Stimulated activated CD8-positive, alpha-beta memory T cell treated with anti-CD3 and anti-CD28 coated beads, Interleukin-12 subunit alpha, Interleukin-12 subunit beta, amount 100 ng/mL, for 4 hours (primary cell): ENCODE measurements around the gene RTCA.
"Not testable (repeated sequence)": the region's sequence is repeated elsewhere in the genome, so short reads cannot be mapped to it uniquely, and the experiment has no call there.

Experiments
- DNase-seq: peaks from one replicate; pipeline ENCODE4 v3.0.0-alpha.2; 2020; ENCODE audit warnings: low read depth

The RTCA gene

GRCh38 chr1:100261686-100262085 lies 4.3 kb upstream of the RTCA start:
- DNase-seq = no peak

- DNase-seq = not testable (repeated sequence)
Observed at GRCh38 chr1:100264081-100264480, 1.9 kb upstream of the RTCA start.

GRCh38 chr1:100265562-100265930 lies 470 bp upstream of the RTCA start:
- DNase-seq = no peak

GRCh38 chr1:100266741-100267140 lies 725 bp downstream of the RTCA start:
- DNase-seq = no peak

- no peak for DNase-seq
Observed at GRCh38 chr1:100267284-100267683, 1.3 kb downstream of the RTCA start.

DNA sequence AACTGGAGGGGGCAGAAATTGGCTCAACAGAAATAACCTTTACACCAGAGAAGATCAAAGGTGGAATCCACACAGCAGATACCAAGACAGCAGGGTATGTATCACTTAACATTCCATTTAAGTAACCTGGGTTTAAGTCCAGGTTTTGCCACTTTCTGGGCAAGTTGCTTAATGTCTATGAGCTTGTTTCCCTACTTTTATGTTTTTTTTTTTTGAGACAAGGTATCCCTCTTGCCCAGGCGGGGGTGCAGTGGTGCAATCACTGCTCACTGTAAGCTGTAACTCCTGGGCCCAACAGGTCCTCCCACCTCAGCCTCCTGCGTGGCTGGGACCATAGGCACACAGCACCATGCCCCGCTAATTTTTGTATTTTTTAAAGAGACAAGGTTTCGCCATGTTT lies 2.2 kb downstream of the RTCA start:
- no peak for DNase-seq

DNA sequence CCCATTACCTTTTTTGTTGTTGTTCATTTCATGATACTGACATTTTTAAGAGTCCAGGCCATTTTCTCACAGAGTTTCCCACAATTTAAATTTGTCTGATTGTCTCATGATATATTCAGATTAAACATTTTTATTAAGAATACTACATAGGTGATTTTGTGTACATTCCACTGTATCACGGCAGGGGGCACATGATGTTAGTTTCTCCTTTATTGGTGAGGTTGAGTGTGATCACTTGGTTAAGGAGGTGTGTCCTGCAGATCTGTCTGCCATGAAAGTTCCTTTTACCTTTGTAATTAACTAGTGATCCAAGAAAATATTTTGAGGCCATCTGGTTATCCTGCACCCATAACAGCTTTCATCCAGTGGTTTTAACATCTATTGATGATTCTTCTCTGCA lies 11.8 kb downstream of the RTCA start:
- no peak for DNase-seq

- DNase-seq = no peak
Observed at GRCh38 chr1:100279358-100279923, 13.4 kb downstream of the RTCA start.

DNA sequence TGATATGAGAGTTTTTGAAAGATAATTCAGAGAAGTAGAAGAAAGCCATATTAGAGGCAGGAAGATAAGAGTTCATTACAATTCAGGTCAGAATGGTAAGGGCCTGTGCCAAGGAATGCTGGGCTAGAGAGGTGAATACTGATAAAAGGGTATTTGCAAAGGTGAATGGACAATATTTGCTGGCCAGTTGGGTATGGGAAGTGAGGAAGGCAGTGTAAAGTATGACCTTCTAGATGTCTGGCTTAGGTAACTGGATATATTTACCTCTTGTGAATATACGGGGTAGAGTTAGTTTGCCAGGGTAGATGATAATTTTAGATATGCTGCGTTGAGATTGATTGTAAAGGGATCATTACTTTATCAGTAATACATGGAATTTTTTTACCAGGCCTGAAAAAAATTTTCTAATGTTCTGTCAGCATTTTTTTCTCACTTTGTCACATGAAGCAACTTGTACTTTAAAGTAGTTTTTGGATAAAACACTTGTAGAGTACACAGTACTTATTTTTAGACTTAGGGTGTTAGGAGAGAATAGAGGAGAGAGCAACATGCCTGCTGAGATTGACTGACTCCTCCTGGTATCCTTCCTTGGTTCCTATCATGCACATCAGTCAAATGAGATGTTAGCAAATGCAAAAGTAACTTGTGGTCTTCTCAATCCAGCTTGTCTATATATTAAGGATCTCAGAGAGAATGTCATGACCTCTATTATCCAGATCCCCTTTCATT lies 14.1 kb downstream of the RTCA start:
- DNase-seq = no peak

DNA sequence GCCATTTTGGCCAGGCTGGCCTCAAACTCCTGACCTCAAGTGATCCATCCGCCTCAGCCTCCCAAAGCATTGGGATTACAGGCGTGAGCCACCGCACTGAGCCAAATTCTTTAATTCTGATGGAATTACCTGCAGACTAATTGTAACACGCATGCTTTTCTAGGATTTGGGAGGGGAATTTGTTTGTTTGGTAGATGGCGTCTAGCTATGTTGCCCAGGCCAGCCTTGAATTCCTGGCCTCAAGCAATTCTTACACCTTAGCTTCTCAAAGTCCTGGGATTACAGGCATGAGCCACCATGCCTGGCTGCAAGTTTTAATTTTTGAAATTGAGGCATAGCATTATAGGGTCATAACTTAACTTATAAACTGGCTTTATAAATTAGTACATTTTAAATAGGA lies 18.6 kb downstream of the RTCA start:
- no peak for DNase-seq

DNA sequence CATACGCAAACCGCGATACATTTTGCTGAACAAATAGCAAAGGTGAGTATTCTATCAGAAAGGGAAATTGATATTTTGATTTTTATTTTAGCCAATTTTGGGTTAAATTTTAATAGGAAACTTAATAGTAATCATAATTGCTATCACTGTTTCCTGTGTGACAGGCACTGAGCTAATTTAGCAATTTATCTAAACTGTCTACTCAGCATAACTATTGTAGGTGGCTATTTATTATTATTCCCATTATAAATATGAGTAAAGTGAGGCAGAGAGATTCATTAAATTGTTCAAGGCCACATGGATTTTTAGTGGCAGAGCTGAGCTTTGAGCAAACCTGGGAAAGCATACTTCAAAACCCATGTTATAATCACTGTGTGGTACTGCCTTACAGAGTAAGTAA lies 21.1 kb downstream of the RTCA start:
- DNase-seq = no peak

- no peak for DNase-seq
Observed at GRCh38 chr1:100290291-100290690, 24.3 kb downstream of the RTCA start.

DNA sequence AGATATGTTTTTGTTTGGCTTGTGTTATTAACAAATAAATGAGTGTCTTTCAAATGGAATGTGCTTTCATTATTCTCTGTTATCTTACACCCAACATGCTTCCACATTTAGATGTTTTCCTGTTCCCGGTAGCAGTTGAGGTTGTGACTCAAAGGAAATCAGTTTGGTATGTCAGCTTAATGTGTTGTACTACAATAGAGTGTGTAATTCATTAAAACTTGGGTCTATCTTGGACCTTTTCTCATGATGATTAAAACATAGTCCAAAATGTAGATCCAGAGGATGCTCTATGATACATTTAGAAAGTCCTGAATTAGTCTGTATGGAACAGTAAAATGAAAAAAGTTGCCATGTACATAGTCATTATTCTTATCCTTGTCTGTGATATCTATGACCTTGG lies 26.7 kb downstream of the RTCA start:
- no peak for DNase-seq

DNA sequence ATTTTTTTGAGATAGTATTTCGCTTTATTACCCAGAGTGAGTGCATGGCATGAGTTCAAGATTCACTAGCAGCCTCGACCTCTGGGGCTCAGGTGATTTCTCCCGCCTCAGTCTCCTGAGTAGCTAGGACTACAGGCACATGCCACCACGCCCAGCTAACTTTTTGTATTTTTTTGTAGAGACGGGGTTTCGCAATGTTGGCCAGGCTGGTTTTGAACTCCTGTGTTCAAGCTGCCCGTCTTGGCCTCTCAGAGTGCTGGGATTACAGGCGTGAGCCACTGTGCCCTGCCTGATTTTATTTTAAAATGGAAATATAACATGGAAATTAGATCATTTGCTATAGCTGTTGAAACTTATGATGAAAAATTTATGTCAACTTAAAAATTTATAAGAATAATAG lies 30.1 kb downstream of the RTCA start:
- no peak for DNase-seq

- not testable (repeated sequence) for DNase-seq
Observed at GRCh38 chr1:100296997-100297396, 31.0 kb downstream of the RTCA start.

- DNase-seq = no peak
Observed at GRCh38 chr1:100298512-100298911, 32.5 kb downstream of the RTCA start.

DNA sequence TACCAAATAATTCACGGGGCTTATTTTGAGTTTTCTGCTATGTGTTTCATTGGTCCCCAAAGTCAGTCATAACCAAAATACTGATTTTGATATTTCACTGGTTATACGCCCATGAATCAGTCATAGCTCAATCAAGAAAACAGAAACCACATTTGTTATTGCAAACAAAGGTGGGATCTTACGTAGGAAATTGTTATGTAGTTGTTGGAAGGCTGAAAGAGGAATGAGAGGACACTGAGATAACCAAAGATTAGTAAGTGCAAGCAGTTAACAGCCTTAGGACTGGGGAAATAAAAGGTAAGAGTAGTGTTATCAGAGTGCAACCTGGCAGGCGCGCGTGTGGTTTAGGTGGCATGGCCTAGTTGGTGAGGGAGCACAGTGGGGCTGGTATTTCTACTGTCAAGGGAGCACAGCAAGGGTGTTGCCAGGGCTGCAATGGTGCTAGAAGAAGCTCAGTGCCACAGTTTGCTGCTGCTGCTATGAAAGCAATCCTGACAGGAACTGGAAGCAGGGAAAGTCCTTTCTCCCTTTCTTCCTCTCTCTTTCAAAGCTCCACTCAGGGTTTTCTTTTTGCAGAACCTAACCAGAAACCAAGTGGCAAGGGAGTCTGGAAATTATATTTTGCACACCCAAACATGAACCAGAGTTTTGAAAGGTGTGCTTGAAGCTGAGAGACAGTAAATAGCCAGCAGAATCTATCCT lies 33.7 kb downstream of the RTCA start:
- DNase-seq = no peak

GRCh38 chr1:100300691-100301090 lies 34.7 kb downstream of the RTCA start:
- no peak for DNase-seq

- no peak for DNase-seq
Observed at GRCh38 chr1:100302739-100303138, 36.7 kb downstream of the RTCA start.

- DNase-seq = no peak
Observed at GRCh38 chr1:100304227-100304626, 38.2 kb downstream of the RTCA start.

GRCh38 chr1:100304921-100305320 lies 38.9 kb downstream of the RTCA start:
- DNase-seq = no peak

DNA sequence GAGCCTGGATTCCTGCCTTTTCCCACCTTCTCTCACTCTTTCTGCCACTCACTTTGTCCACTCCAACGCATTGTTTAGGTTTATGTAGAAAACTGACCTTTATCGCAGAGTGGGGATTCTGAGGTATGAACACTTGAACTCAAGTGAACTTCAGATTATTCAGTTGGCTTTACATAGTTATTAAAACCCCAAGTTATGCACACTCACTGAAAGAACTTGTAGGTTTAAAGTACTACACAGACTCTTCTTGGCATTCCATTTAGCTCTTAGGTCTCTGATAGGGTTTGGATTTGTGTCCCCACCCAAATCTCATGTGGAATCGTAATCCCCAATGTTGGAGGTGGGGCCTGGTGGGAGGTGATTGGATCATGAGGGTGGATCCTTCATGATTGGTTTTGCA lies 39.9 kb downstream of the RTCA start:
- DNase-seq = no peak

- no peak for DNase-seq
Observed at GRCh38 chr1:100306735-100307313, 40.8 kb downstream of the RTCA start.
